ENCODE measurements around the gene RUBCNL.

The RUBCNL gene

GRCh38 chr13:46307554-46307953 is 79.5 kb downstream of the RUBCNL start:
- DNase-seq (ENCODE audit: low spot score) = no peak

GRCh38 chr13:46304546-46304945 is 82.5 kb downstream of the RUBCNL start:
- DNase-seq (ENCODE audit: low spot score) = no peak

- no peak for DNase-seq (ENCODE audit: low spot score)
Measured at GRCh38 chr13:46303742-46304385, 83.2 kb downstream of the RUBCNL start.

- no peak for DNase-seq (ENCODE audit: low spot score)
Measured at GRCh38 chr13:46297361-46297811, 89.7 kb downstream of the RUBCNL start.

GRCh38 chr13:46296921-46297320 is 90.1 kb downstream of the RUBCNL start:
- DNase-seq (ENCODE audit: low spot score) = peak; percentile 54

- peak; percentile 90 for DNase-seq (ENCODE audit: low spot score)
Measured at GRCh38 chr13:46296115-46296822, 90.8 kb downstream of the RUBCNL start.

- DNase-seq (ENCODE audit: low spot score) = peak; percentile 79
Measured at GRCh38 chr13:46295491-46296114, 91.4 kb downstream of the RUBCNL start.

GRCh38 chr13:46293436-46293835 is 93.6 kb downstream of the RUBCNL start:
- DNase-seq (ENCODE audit: low spot score) = no peak

Data from SW480 (cell line).